A673 (cell line): Measurements from ENCODE around the gene MAML3. TPM values are rescaled to one million over a fixed set of nuclear protein-coding genes. Genes with fewer than 3 reads are reported as not detected.

Experiments used
- BruUV-seq: library from RNA; stranded (reverse); fragments of 400-500 nt; replicated peaks from 2 replicates; lab custom pipeline; 2021; lab: Mats Ljungman, UMichigan
- CTCF ChIA-PET: fragments of 300-600 bp; sonication (Branson Sonifier 250); formaldehyde crosslinking; loops from one replicate; lab custom pipeline; 2022; ENCODE audit warnings: antibody characterized with exemption; lab: Charles Lee
- POLR2A ChIA-PET: fragments of 300-600 bp; sonication (Branson Sonifier 250); formaldehyde crosslinking; loops from one replicate; lab custom pipeline; 2022; ENCODE audit warnings: antibody characterized with exemption; ENCODE audit not compliant: low non-redundant PET; lab: Charles Lee
- DNase-seq: peaks from one replicate; pipeline ENCODE4 v3.0.0-alpha.2; 2015; ENCODE audit warnings: low spot score
- H3K27ac ChIP-seq: fragments of 200-600 bp; sonication (generic); 2 replicates; pipeline ENCODE4 v1.5.1; 2016; ENCODE audit warnings: mixed run types, low read depth, mild to moderate bottlenecking, mixed read lengths, antibody characterized with exemption, low read length; ENCODE audit not compliant: poor library complexity, severe bottlenecking
- H3K27me3 ChIP-seq: fragments of 200-600 bp; sonication (generic); replicated peaks from 2 replicates; pipeline ENCODE4 v1.6.1; 2017; ENCODE audit warnings: mixed run types, low read depth, mild to moderate bottlenecking, mixed read lengths, antibody characterized with exemption, low read length; ENCODE audit not compliant: insufficient read depth, poor library complexity
- H3K36me3 ChIP-seq: fragments of 200-600 bp; sonication (generic); 2 replicates; pipeline ENCODE4 v1.6.1; 2016; ENCODE audit warnings: mixed run types, mild to moderate bottlenecking, mixed read lengths, antibody characterized with exemption, low read length; ENCODE audit not compliant: insufficient read depth, poor library complexity, severe bottlenecking
- H3K4me1 ChIP-seq: fragments of 200-600 bp; sonication (generic); 2 replicates; pipeline ENCODE4 v1.6.1; 2017; ENCODE audit warnings: mixed run types, mild to moderate bottlenecking, mixed read lengths, antibody characterized with exemption, low read length; ENCODE audit not compliant: insufficient read depth, poor library complexity, severe bottlenecking
- H3K4me3 ChIP-seq: fragments of 200-600 bp; sonication (generic); 2 replicates; pipeline ENCODE4 v1.5.1; 2016; ENCODE audit warnings: low read depth, mixed run types, mild to moderate bottlenecking, mixed read lengths, low read length; ENCODE audit not compliant: poor library complexity, severe bottlenecking
- H3K9me3 ChIP-seq: fragments of 200-600 bp; sonication (generic); 2 replicates; pipeline ENCODE4 v1.6.1; 2016; ENCODE audit warnings: mixed run types, low read depth, mild to moderate bottlenecking, mixed read lengths, antibody characterized with exemption, low read length; ENCODE audit not compliant: poor library complexity, severe bottlenecking
- EZH2 ChIP-seq: fragments of 200-600 bp; sonication (generic); IDR thresholded peaks from 2 replicates; pipeline ENCODE4 v1.6.1; 2017; ENCODE audit warnings: borderline replicate concordance, low read depth, mild to moderate bottlenecking, mixed read lengths, antibody characterized with exemption, low read length; ENCODE audit not compliant: poor library complexity, severe bottlenecking
- intact Hi-C: fragments of 100-400 bp; cut with micrococcal nuclease; formaldehyde crosslinking; loops from one replicate; pipeline ENCODE4 v1.10.0; 2022; ENCODE audit not compliant: unreplicated experiment
- total RNA-seq: library from RNA; stranded (reverse); gene quantifications from 2 replicates; pipeline ENCODE4 v1.2.3, GENCODE V29; 2021
- TF ChIP-seq, protein P1 (sequence below): fragments of 300-800, 200-600 bp; sonication (generic); conservative IDR thresholded peaks from 2 replicates; pipeline ENCODE4 v1.5.1; 2017; ENCODE audit warnings: low read depth, mild to moderate bottlenecking, antibody characterized with exemption, low read length, moderate library complexity, mixed read lengths

MAML3 gene
- total RNA-seq, 1 experiment from 2014 or later = 3.7 TPM

DNA sequence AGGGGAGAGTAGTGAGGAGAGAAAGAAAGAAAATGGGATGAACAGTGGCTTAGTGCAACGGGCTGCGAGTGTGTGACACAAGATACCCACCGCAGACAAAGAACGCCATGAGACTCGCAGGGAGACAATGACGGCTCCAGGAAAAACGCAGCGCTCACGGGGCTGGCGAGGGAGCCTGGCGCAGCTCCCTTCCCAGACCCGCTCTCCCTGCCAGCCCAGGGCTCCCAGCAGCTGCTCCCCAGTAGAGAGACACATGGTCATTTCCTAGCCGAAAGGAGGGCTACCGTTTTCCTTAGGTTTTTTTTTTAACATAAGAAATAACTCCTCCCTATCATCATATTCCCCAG is 149.5 kb downstream of the MAML3 start:
- POLR2A ChIA-PET = no interaction called here
- intact Hi-C loops = no loop called here
- peak; percentile 16 for DNase-seq
- peak overlapping the region; percentile 20 for H3K4me3 ChIP-seq
- no peaks in the 10 kb centered on the region for H3K9me3 ChIP-seq
- no peaks in the 10 kb centered on the region for H3K27me3 ChIP-seq
- no peak for TF ChIP-seq EZH2
- TF ChIP-seq, protein P1, sequence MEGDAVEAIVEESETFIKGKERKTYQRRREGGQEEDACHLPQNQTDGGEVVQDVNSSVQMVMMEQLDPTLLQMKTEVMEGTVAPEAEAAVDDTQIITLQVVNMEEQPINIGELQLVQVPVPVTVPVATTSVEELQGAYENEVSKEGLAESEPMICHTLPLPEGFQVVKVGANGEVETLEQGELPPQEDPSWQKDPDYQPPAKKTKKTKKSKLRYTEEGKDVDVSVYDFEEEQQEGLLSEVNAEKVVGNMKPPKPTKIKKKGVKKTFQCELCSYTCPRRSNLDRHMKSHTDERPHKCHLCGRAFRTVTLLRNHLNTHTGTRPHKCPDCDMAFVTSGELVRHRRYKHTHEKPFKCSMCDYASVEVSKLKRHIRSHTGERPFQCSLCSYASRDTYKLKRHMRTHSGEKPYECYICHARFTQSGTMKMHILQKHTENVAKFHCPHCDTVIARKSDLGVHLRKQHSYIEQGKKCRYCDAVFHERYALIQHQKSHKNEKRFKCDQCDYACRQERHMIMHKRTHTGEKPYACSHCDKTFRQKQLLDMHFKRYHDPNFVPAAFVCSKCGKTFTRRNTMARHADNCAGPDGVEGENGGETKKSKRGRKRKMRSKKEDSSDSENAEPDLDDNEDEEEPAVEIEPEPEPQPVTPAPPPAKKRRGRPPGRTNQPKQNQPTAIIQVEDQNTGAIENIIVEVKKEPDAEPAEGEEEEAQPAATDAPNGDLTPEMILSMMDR = no peak
- CTCF ChIA-PET = interaction anchor here (0.6 kb wide), 1 partner anchor 270 kb away, joined by 3 read pairs; no protein-coding TSS in a partner anchor
- peaks cover 17% of the 10 kb centered on the region for H3K4me1 ChIP-seq
- BruUV-seq = no TSS peak
- H3K36me3 ChIP-seq = no peaks in the 10 kb centered on the region
- H3K27ac ChIP-seq = no peak overlapping the region

DNA sequence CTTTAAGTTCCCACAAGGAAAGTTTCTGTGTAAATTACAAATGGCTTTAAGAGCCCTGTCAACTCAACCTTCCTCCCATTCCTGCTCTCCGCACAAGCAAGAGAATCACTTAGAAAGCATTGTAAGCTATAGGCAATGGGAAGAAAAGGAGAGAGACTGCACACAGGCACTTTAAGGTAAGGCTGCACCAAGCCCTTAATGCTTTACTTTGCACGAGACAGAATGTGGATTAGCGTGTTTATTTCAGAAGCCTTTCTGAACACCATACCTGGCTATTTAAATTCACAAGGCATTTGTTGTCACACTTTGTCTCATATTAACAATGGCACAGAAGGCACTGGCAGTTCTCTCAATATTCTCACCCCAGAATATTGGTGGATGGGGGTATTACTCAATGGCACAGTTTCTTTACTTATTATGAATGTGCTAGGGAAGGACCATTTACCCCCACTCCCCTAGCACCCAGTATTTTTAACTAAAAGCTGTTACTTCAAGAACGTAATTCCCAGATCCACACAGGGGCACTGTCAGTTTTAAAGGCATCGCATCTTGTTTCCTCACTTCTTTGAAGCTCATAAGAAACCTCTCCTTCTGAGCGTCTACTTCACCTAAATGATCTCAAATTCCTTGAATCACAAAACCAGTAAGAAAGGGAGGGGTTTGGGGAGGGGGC is 150.0 kb downstream of the MAML3 start:
- no TSS peak for BruUV-seq
- no peaks in the 10 kb centered on the region for H3K27me3 ChIP-seq
- H3K9me3 ChIP-seq = no peaks in the 10 kb centered on the region
- CTCF ChIA-PET = interaction anchor here (0.6 kb wide), 1 partner anchor 270 kb away, joined by 3 read pairs; no protein-coding TSS in a partner anchor
- no peak for DNase-seq
- H3K27ac ChIP-seq = no peak overlapping the region
- POLR2A ChIA-PET = no interaction called here
- intact Hi-C loops = no loop called here
- peak overlapping the region; percentile 20 for H3K4me3 ChIP-seq
- peaks cover 17% of the 10 kb centered on the region for H3K4me1 ChIP-seq
- H3K36me3 ChIP-seq = no peaks in the 10 kb centered on the region
- TF ChIP-seq, protein P1 = no peak
- TF ChIP-seq EZH2 = no peak

GRCh38 chr4:140000232-140000631 is 153.8 kb downstream of the MAML3 start:
- Histone ChIP-seq H3K9me3 (peaks cover 6% of the 10 kb centered on the region), H3K36me3 (no peaks in the 10 kb centered on the region), H3K27ac (no peak overlapping the region), H3K4me1 (peaks cover 7% of the 10 kb centered on the region), H3K4me3 (no peak overlapping the region), H3K27me3 (no peaks in the 10 kb centered on the region)
- no peak for TF ChIP-seq EZH2
- TF ChIP-seq, protein P1 = no peak
- POLR2A ChIA-PET = no interaction called here
- BruUV-seq = no TSS peak
- intact Hi-C loops = no loop called here
- CTCF ChIA-PET = no interaction called here
- DNase-seq = no peak
